ENCODE results near the gene KRTAP10-6.
"Not testable (repeated sequence)": the region's sequence is repeated elsewhere in the genome, so short reads cannot be mapped to it uniquely, and the experiment has no call there.

GRCh38 chr21:44627831-44628233 is 35.5 kb upstream of the KRTAP10-6 start:
- TF ChIP-seq CTCF (IDR thresholded peaks at IDR 0.05); POLR2A (IDR thresholded peaks at IDR 0.05; ENCODE audit: low read depth); POLR2AphosphoS5 (IDR thresholded peaks at IDR 0.05); EP300 (IDR thresholded peaks at IDR 0.05): not testable (repeated sequence)

All from esophagus muscularis mucosa (tissue), 4 donors.